A673 (cell line): ENCODE data around the gene INCA1. TPM values are rescaled to one million over a fixed set of nuclear protein-coding genes. Genes with fewer than 3 reads are reported as not detected.

ENCODE experiments used
- BruUV-seq: library from RNA; stranded (reverse); fragments of 400-500 nt; replicated peaks from 2 replicates; lab custom pipeline; 2021; lab: Mats Ljungman, UMichigan
- CTCF ChIA-PET: fragments of 300-600 bp; sonication (Branson Sonifier 250); formaldehyde crosslinking; loops from one replicate; lab custom pipeline; 2022; ENCODE audit warnings: antibody characterized with exemption; lab: Charles Lee
- POLR2A ChIA-PET: fragments of 300-600 bp; sonication (Branson Sonifier 250); formaldehyde crosslinking; loops from one replicate; lab custom pipeline; 2022; ENCODE audit warnings: antibody characterized with exemption; ENCODE audit not compliant: low non-redundant PET; lab: Charles Lee
- DNase-seq: peaks from one replicate; pipeline ENCODE4 v3.0.0-alpha.2; 2015; ENCODE audit warnings: low spot score
- H3K27ac ChIP-seq: fragments of 200-600 bp; sonication (generic); 2 replicates; pipeline ENCODE4 v1.5.1; 2016; ENCODE audit warnings: mixed run types, low read depth, mild to moderate bottlenecking, mixed read lengths, antibody characterized with exemption, low read length; ENCODE audit not compliant: poor library complexity, severe bottlenecking
- H3K27me3 ChIP-seq: fragments of 200-600 bp; sonication (generic); replicated peaks from 2 replicates; pipeline ENCODE4 v1.6.1; 2017; ENCODE audit warnings: mixed run types, low read depth, mild to moderate bottlenecking, mixed read lengths, antibody characterized with exemption, low read length; ENCODE audit not compliant: insufficient read depth, poor library complexity
- H3K36me3 ChIP-seq: fragments of 200-600 bp; sonication (generic); 2 replicates; pipeline ENCODE4 v1.6.1; 2016; ENCODE audit warnings: mixed run types, mild to moderate bottlenecking, mixed read lengths, antibody characterized with exemption, low read length; ENCODE audit not compliant: insufficient read depth, poor library complexity, severe bottlenecking
- H3K4me1 ChIP-seq: fragments of 200-600 bp; sonication (generic); 2 replicates; pipeline ENCODE4 v1.6.1; 2017; ENCODE audit warnings: mixed run types, mild to moderate bottlenecking, mixed read lengths, antibody characterized with exemption, low read length; ENCODE audit not compliant: insufficient read depth, poor library complexity, severe bottlenecking
- H3K4me3 ChIP-seq: fragments of 200-600 bp; sonication (generic); 2 replicates; pipeline ENCODE4 v1.5.1; 2016; ENCODE audit warnings: low read depth, mixed run types, mild to moderate bottlenecking, mixed read lengths, low read length; ENCODE audit not compliant: poor library complexity, severe bottlenecking
- H3K9me3 ChIP-seq: fragments of 200-600 bp; sonication (generic); 2 replicates; pipeline ENCODE4 v1.6.1; 2016; ENCODE audit warnings: mixed run types, low read depth, mild to moderate bottlenecking, mixed read lengths, antibody characterized with exemption, low read length; ENCODE audit not compliant: poor library complexity, severe bottlenecking
- CTCF ChIP-seq: fragments of 300-800, 200-600 bp; sonication (generic); conservative IDR thresholded peaks from 2 replicates; pipeline ENCODE4 v1.5.1; 2017; ENCODE audit warnings: low read depth, mild to moderate bottlenecking, antibody characterized with exemption, low read length, moderate library complexity, mixed read lengths
- EZH2 ChIP-seq: fragments of 200-600 bp; sonication (generic); IDR thresholded peaks from 2 replicates; pipeline ENCODE4 v1.6.1; 2017; ENCODE audit warnings: borderline replicate concordance, low read depth, mild to moderate bottlenecking, mixed read lengths, antibody characterized with exemption, low read length; ENCODE audit not compliant: poor library complexity, severe bottlenecking
- intact Hi-C: fragments of 100-400 bp; cut with micrococcal nuclease; formaldehyde crosslinking; loops from one replicate; pipeline ENCODE4 v1.10.0; 2022; ENCODE audit not compliant: unreplicated experiment
- total RNA-seq: library from RNA; stranded (reverse); gene quantifications from 2 replicates; pipeline ENCODE4 v1.2.3, GENCODE V29; 2021

INCA1 gene
- total RNA-seq, 1 experiment from 2014 or later = 0.62 TPM

GRCh38 chr17:4945944-4946280 lies 51.4 kb downstream of the INCA1 start:
- no TSS peak for BruUV-seq
- no peak for TF ChIP-seq EZH2
- no peak for TF ChIP-seq CTCF
- Histone ChIP-seq H3K36me3 (peaks cover 41% of the 10 kb centered on the region), H3K27me3 (no peaks in the 10 kb centered on the region), H3K4me3 (peak overlapping the region; percentile 100), H3K9me3 (no peaks in the 10 kb centered on the region), H3K27ac (peak overlapping the region; percentile 99), H3K4me1 (peaks cover 43% of the 10 kb centered on the region)
- ChIA-PET POLR2A (no interaction called here), CTCF (no interaction called here)
- intact Hi-C loops = no loop called here
- DNase-seq = no peak

- CTCF ChIA-PET = no interaction called here
- TF ChIP-seq EZH2 = no peak
These were observed 52.0 kb downstream of the INCA1 start for GRCh38 chr17:4945176-4945943.

GRCh38 chr17:4944554-4945175 lies 52.7 kb downstream of the INCA1 start:
- intact Hi-C loops = no loop called here
- DNase-seq = no peak
- BruUV-seq = no TSS peak
- TF ChIP-seq EZH2 = no peak
- TF ChIP-seq CTCF = no peak
- H3K27ac ChIP-seq = peak overlapping the region; percentile 99
- H3K4me1 ChIP-seq = peaks cover 35% of the 10 kb centered on the region
- H3K36me3 ChIP-seq = peaks cover 41% of the 10 kb centered on the region
- H3K27me3 ChIP-seq = no peaks in the 10 kb centered on the region
- no peak overlapping the region for H3K4me3 ChIP-seq
- no peaks in the 10 kb centered on the region for H3K9me3 ChIP-seq
- POLR2A ChIA-PET = interaction anchor here (1.0 kb wide), 1 partner anchor 22 kb away, joined by 4 read pairs; no protein-coding TSS in a partner anchor
- CTCF ChIA-PET = no interaction called here

More at GRCh38 chr17:4945176-4945943, 52.0 kb downstream of the INCA1 start:
- Histone ChIP-seq H3K4me3 (peak overlapping the region; percentile 100), H3K4me1 (peaks cover 38% of the 10 kb centered on the region), H3K27ac (peak overlapping the region; percentile 99), H3K9me3 (no peaks in the 10 kb centered on the region), H3K36me3 (peaks cover 41% of the 10 kb centered on the region), H3K27me3 (no peaks in the 10 kb centered on the region)
- peak; percentile 73 for DNase-seq
- no TSS peak for BruUV-seq
- POLR2A ChIA-PET = no interaction called here
- intact Hi-C loops = no loop called here
